ENCODE measurements around the gene ONECUT3. TPM values are rescaled to one million over a fixed set of nuclear protein-coding genes. Genes with fewer than 3 reads are reported as not detected.
"Not testable (repeated sequence)": the region's sequence is repeated elsewhere in the genome, so short reads cannot be mapped to it uniquely, and the experiment has no call there.

ONECUT3 gene
- total RNA-seq: not detected in 2 replicates

DNA sequence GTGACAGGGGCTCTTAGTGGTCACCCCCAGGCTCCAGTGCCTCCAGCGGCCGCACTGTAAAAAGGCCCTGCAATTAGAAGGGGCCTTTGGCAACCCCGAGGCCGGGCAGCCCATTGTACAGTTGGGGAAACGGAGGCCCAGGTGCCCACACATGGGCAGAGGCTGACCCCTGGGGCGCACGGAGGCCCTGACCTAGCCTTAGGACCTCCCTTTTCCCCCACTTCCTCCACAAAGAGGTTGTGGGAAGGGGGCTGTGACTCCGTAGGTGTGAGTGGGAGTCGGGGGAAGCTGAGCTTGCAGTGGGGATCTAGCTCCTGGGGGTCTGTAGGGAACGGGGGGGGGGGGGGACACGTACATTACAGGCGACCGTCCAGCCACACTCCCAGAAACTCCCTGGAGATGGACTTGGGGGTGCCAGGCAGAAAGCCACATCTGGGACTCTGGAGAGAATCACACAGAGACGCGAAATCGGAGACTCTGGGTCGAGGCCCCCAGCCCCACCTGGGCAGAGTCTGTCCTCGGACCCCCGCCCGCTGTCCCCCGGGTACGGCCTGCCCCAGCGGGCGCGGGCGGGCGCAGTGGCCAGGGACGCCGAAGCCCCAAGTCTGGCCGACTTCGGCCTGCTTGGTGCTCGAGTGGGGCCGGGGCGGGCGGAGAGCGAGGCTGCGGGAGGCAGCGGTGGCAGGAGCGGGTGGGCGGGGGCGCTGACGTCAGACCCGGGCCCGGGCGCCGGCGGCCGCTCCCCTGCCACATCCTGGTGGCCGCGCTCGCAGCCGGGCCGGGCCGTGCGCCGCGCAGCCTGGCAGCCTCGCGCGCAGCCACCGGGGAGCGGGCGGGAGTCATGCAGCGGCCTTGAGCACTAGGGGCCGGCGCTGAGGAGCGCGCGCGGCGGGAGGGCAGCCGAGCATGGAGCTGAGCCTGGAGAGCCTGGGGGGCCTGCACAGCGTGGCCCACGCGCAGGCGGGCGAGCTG lies at the start of gene ONECUT3:
Gene ONECUT3, plus strand, starts transcription at position 750 of the 972 bp plus-strand sequence. Its CDS starts 157 bp downstream, at position 907.
- Histone ChIP-seq H3K4me3 (ENCODE audit: low read depth, low read length) (no peak within 1 kb of the TSS), H3K27me3 (ENCODE audit: control insufficient read depth, insufficient read depth, low read length) (peaks cover 88% of the 10 kb centered on the region), H3K36me3 (ENCODE audit: control insufficient read depth, insufficient read depth, low read length) (no peaks in the 10 kb centered on the region)
- DNase-seq (ENCODE audit: low read depth): no peak
- TF ChIP-seq, protein P1, sequence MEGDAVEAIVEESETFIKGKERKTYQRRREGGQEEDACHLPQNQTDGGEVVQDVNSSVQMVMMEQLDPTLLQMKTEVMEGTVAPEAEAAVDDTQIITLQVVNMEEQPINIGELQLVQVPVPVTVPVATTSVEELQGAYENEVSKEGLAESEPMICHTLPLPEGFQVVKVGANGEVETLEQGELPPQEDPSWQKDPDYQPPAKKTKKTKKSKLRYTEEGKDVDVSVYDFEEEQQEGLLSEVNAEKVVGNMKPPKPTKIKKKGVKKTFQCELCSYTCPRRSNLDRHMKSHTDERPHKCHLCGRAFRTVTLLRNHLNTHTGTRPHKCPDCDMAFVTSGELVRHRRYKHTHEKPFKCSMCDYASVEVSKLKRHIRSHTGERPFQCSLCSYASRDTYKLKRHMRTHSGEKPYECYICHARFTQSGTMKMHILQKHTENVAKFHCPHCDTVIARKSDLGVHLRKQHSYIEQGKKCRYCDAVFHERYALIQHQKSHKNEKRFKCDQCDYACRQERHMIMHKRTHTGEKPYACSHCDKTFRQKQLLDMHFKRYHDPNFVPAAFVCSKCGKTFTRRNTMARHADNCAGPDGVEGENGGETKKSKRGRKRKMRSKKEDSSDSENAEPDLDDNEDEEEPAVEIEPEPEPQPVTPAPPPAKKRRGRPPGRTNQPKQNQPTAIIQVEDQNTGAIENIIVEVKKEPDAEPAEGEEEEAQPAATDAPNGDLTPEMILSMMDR (IDR thresholded peaks at IDR 0.05; ENCODE audit: insufficient read depth, low read length, poor library complexity, severe bottlenecking): no peak

DNA sequence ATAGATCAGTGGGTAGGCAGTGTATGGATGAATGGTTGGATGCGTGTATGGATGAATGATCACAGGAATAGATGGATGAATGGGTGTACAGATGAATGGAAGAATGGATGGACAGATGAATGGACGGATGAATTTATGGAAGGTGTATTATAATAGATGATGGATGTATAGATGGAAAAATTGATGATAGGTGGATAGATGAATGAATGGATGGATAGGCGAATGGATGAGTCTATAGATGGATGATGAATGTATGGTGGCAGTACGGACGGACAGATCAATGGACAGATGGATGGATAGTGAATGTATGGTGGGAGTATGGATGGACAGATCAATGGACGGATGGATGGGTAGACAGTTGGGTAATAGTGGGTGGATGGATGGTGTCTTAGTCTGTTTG lies 49.0 kb upstream of the ONECUT3 start:
- Histone ChIP-seq H3K36me3 (ENCODE audit: control insufficient read depth, insufficient read depth, low read length) (no peaks in the 10 kb centered on the region), H3K27me3 (ENCODE audit: control insufficient read depth, insufficient read depth, low read length) (peaks cover 22% of the 10 kb centered on the region), H3K4me3 (ENCODE audit: low read depth, low read length) (no peak overlapping the region)
- TF ChIP-seq, protein P1 (IDR thresholded peaks at IDR 0.05; ENCODE audit: insufficient read depth, low read length, poor library complexity, severe bottlenecking): no peak
- no peak for DNase-seq (ENCODE audit: low read depth)

DNA sequence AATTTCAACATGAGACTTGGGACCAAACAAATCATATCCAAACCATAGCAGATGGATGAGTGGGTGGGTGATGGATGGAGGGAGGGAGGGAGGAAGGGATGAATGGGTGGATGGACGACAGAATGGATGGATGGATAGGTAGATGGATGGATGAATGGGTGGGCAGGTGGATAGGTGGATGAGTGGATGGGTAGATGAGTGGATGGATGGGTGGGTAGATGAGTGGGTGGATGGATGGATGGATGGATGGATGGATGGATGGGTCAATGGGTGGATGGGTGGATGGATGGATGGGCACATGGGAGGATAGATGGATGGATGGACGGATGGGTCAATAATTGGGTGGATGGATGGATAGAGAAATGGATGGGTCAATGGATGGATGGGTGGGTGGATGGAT lies 47.9 kb upstream of the ONECUT3 start:
- H3K4me3 ChIP-seq (ENCODE audit: low read depth, low read length): no peak overlapping the region
- peaks cover 13% of the 10 kb centered on the region for H3K27me3 ChIP-seq (ENCODE audit: control insufficient read depth, insufficient read depth, low read length)
- DNase-seq (ENCODE audit: low read depth): no peak
- TF ChIP-seq, protein P1 (IDR thresholded peaks at IDR 0.05; ENCODE audit: insufficient read depth, low read length, poor library complexity, severe bottlenecking): no peak
- no peaks in the 10 kb centered on the region for H3K36me3 ChIP-seq (ENCODE audit: control insufficient read depth, insufficient read depth, low read length)

DNA sequence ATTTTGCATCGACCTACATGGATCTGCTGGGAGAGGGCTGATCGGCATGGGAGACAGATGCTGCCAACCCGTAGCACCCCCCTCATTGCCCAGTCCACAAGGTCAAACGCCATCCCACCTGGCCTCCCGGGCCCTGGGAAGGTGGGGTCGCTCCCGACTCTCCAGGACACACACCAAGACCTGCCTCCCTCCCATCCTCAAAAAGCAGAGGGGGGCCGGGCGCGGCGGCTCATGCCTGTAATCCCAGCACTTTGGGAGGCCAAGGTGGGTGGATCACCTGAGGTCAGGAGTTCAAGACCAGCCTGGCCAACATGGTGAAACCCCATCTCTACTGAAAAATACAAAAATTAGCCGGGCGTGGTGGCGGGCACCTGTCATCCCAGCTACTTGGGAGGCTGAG lies 46.7 kb upstream of the ONECUT3 start:
- DNase-seq (ENCODE audit: low read depth); H3K4me3 ChIP-seq (ENCODE audit: low read depth, low read length); H3K36me3 ChIP-seq (ENCODE audit: control insufficient read depth, insufficient read depth, low read length); H3K27me3 ChIP-seq (ENCODE audit: control insufficient read depth, insufficient read depth, low read length): not testable (repeated sequence)

DNA sequence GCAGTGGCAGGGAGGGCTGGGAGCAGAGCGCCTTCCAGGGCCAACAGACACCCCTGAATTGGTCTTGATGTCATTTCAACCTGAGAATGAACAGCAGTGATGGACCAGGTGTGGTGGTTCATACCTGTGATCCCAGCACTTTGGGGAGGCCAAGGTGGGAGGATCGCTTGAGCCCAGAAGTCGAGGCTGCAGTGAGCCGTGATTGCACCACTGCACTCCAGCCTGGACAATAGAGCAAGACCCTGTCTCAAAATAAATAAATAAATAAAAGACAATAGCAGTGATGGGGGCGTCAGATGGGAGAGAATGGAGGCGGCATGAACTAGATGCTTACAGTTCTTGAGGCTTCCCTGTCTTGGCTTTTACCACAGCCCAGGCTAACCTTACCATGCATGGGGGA lies 46.1 kb upstream of the ONECUT3 start:
- no peak for DNase-seq (ENCODE audit: low read depth)
- H3K27me3 ChIP-seq (ENCODE audit: control insufficient read depth, insufficient read depth, low read length): no peaks in the 10 kb centered on the region
- no peaks in the 10 kb centered on the region for H3K36me3 ChIP-seq (ENCODE audit: control insufficient read depth, insufficient read depth, low read length)
- TF ChIP-seq, protein P1 (IDR thresholded peaks at IDR 0.05; ENCODE audit: insufficient read depth, low read length, poor library complexity, severe bottlenecking): no peak
- H3K4me3 ChIP-seq (ENCODE audit: low read depth, low read length): no peak overlapping the region

DNA sequence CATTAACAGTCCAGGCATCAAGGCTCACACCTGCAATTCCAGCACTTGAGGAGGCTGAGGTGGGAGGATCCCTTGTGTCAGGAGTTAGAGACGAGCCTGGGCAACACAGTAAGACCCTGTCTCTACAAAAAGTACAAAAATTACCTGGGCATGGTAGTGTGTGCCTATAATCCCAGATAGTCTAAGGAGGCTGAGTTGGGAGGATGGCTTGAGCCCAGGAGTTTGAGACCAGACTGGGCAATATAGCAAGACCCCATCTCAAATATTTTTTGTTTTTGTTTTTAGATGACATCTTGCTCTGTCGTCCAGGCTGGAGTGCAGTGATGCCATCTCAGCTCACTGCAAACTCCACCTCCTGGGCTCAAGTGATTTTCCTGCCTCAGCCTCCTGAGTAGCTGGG lies 40.1 kb upstream of the ONECUT3 start:
- no peak for DNase-seq (ENCODE audit: low read depth)
- TF ChIP-seq, protein P1 (IDR thresholded peaks at IDR 0.05; ENCODE audit: insufficient read depth, low read length, poor library complexity, severe bottlenecking): no peak
- peaks cover 9% of the 10 kb centered on the region for H3K27me3 ChIP-seq (ENCODE audit: control insufficient read depth, insufficient read depth, low read length)
- no peaks in the 10 kb centered on the region for H3K36me3 ChIP-seq (ENCODE audit: control insufficient read depth, insufficient read depth, low read length)
- no peak overlapping the region for H3K4me3 ChIP-seq (ENCODE audit: low read depth, low read length)
